OCI-M2 (cell line): ENCODE measurements around the gene ZMPSTE24.

Source experiments
- DNase-seq: peaks from one replicate; lab custom pipeline; 2025; ENCODE audit not compliant: unreplicated experiment; lab: John Stamatoyannopoulos, UW

The ZMPSTE24 gene

DNA sequence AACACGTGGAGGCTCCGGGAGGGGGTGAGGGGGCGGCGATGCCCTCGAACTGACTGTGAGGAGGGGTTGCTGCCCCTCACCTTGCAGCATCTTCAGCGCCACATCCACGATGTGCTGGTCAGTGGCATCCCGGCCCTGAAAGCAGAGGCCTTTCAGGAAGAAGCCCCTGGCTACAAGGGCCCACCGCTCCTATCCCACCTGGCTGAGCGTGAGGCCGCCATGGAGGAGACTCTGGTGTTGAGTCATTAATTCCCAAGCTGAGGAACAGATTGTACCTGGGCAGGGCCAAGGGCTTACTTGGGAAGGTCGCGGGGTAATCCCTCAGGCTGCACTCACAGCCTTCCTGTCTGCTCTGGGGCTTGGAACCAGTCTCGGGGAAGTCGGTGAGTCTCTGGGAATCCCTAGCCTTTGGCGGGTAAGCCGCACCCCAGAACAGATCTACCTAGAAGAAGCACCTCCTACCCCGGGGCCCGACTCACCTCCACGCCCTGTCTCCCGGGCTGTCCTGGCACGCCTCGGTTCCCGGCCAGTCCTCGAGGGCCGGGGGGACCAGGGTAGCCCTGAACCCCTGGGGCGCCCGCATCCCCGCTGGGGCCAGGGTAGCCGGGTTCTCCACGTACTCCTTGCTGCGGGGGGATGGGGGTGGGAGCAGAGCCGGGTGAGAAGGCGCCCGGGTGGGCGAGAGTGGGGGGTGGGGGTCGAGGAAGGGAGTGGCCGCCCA is 45.2 kb downstream of the ZMPSTE24 start:
- DNase-seq, result no peak

GRCh38 chr1:40303790-40304189 is 45.8 kb downstream of the ZMPSTE24 start:
- DNase-seq, result no peak

DNA sequence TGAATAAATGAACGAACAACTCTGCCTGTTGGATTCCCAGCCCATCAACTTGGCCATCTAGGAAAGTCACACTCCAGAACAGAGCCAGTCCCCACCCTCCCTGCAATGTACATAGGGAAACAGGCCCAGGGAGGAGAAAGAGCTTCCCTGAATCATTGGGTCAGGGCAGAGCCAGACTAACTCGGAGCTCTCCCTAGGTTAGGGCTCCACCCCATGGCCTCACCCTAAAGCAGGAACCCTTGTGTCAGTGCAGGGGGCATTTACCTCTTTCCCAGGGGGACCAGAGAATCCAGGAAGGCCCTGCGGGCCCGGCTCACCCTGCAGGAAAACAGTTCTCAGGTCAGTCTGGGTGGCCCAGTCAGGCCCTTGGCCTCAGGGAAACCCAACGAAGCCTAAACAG is 47.4 kb downstream of the ZMPSTE24 start:
- DNase-seq, result no peak

DNA sequence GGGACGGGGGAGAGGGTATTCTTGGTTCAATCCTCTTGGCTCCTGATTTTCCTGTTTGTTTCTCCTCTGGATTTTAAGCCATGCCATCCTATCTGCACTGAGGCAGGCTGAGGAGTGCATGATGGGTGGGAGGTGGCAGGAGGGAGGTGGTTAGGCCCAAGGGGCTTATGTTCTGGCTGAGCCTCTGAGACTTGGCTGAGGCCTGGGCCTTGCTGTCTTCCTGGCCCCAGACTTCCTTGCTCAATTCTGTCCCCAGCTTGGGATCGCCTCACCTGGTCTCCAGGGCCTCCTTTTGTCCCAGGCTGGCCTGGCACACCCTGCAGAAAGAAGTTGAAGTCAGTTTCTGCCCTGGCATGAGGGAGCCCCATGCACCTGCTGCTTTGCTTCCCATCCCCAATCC is 47.8 kb downstream of the ZMPSTE24 start:
- DNase-seq, result no peak

DNA sequence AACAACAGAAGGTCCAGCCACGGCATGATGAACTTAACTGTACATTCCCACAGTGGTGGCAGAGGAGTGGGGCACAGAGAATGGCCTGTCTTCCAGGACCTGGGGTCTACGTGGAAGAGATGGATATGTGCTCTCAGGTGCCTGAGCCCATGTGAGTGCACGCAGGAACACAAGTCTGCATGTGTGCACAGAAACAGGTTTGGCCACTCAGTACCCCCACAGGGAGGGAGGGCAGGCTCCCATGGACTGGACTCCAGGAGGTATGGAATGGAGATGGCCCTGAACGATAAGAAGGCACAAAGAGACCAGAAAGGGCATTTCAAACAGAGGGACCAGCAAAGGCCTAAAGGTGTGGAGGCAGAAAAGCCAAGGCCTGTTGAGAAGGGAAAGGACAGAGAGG is 48.3 kb downstream of the ZMPSTE24 start:
- no peak for DNase-seq

DNA sequence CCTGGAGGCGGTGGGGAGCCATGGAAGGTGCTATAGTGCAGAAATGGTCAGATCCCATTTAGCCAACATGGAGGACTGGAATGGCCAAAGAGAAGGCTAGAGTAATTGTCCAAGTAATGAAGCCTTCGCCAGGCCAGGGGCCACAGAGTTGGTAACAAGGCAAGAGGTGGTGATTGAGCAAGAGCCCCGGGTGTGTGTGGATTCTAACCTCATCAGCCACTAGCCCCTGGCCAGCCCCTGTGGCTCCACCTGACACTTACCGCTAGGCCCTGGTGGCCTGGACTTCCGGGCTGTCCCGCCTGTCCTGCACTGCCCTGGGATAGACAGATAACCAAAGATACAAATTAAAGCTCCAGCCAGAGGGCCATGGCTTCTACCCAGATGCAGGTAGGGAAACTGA is 49.1 kb downstream of the ZMPSTE24 start:
- no peak for DNase-seq

DNA sequence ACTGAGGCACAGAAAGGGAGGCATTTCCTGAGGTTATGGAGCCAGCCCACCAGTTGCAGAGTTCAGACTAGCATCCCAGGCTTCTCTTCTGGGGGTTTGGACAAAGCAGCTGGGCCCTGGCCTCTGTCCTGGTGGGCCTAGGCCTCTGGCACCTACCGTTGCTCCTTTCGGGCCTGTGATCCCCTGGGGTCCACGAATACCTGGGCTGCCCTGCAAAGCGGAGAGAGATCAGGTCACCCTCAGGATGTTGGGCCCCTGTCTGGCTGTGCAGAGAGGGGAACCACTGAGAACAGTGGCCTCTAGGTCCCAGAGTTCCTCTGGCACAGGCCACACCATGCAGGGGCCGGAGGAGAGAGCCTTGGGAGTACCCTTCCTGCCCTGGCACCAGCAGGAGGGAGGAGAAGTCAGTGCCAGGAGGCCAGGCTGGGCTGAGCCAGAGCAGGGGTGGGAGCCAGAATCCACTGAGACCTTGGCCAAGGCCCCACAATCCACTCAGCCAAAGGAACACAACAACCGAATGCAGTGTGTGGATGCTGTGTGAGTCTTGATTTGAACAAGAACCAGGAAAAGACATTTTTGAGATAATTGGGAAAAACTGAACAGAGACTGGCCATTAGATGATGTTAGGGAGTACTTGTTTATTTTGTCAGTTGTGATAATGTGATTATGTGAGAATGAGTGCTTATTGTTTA is 50.1 kb downstream of the ZMPSTE24 start:
- no peak for DNase-seq

- no peak for DNase-seq
These were observed 51.5 kb downstream of the ZMPSTE24 start for GRCh38 chr1:40309374-40310128.

DNA sequence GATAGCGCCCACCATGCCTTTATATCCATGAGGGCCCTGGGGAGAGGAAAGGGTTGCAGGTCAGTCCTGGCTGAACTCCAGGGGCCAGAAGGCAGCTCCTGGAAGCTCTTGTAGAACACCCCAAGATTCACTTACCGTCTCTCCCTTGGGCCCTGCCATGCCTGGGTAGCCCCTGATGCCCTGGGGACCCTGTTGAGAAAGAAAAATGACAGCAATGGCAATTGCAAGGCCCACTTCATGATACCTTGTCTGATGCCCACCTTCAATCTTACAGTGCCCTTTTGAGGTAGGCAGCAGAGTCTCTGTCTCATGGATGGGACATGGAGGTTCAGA is 52.1 kb downstream of the ZMPSTE24 start:
- DNase-seq, result no peak

- no peak for DNase-seq
These were observed 53.1 kb downstream of the ZMPSTE24 start for GRCh38 chr1:40310983-40311642.

GRCh38 chr1:40311692-40312091 is 53.7 kb downstream of the ZMPSTE24 start:
- no peak for DNase-seq

- no peak for DNase-seq
These were observed 54.5 kb downstream of the ZMPSTE24 start for GRCh38 chr1:40312238-40313205.

DNA sequence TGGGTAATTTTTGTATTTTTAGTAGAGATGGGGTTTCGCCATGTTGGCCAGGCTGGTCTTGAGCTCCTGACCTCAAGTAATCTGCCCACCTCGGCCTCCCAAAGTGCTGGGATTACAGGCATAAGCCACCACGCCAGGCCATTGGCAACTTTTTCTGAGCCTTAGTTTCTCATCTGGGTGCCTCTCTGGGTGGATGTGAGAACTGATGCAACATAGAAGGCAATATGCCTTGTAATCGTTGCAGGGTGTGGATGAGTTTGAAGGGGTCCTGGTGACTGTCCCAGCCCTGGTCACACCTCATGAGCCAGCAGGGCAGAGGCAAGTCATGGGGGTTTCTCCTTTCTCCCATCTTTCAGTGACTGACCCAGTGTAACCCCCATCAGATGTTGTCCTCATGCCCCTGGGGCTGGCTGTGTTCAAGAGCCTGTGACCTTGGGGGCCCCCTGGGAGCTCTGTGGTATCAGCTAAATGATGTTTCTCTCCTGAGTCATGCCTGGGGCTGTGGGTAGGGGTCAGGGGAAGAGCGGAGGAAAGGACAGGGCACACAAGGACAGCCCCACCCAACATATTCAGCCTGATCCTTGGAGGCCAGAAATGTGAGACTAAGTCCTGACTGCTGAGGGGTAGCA is 55.4 kb downstream of the ZMPSTE24 start:
- DNase-seq, result no peak

DNA sequence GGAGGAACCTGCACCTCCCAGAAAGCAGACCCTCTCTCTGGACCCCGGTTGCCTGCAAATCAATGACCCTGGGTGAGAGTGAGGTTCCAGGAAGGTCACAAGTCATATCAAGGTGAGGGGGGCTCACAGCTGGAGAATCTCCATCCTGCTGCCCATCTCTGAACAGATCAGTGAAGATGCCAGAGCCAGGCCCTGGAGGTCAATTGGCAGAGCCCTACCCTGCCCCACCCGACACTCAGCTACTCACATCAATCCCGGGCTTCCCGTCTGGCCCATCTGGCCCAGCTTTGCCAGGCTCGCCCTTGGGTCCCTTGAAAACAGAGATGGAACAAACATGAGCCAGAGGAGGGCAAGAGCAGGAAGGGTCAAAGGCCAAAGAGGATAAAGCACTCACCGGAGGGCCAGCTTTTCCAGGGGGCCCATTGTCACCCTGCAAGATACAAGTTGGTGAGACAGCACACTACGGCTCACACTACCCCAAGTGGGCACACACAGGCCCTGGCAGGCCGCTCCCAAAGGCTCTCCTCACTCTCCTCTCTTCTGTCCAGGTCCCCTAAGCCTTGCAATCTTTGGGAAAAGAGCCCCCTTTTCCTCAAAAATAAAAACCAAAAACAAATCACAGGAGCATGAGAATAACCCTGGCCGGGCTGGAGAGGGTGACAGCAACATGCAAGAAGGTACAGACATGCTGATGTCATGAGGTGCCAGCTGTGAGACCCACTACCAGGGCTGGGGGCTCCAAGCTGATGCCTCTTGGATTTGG is 56.1 kb downstream of the ZMPSTE24 start:
- DNase-seq, result no peak

GRCh38 chr1:40314721-40315238 is 56.7 kb downstream of the ZMPSTE24 start:
- no peak for DNase-seq

DNA sequence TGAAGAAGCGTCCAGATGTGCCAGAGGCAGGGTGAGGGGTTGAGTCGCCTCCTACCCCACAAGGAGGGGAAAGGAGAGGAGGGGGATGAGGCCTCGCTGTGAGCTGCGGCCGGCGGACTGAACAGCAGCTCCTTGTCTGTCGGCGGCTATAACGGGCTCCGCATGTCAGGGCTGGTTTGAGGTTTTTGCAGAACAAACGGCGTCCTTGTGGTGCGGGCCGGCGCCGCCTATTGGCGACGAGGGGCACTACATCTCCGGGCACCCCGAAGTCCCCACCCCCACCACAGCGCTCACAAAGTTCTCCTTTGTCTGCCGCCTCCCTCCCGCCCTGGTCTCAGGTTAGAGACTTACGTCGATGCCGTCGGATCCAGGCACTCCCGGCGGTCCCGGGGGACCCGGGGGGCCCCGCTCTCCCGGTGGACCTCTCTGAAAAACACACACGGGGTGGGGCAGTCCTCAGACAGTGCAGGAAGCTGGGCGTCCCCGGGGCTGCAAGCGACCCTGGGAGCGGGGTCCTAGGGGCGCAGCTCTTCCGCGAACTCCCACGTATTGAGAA is 57.3 kb downstream of the ZMPSTE24 start:
- DNase-seq, result no peak

DNA sequence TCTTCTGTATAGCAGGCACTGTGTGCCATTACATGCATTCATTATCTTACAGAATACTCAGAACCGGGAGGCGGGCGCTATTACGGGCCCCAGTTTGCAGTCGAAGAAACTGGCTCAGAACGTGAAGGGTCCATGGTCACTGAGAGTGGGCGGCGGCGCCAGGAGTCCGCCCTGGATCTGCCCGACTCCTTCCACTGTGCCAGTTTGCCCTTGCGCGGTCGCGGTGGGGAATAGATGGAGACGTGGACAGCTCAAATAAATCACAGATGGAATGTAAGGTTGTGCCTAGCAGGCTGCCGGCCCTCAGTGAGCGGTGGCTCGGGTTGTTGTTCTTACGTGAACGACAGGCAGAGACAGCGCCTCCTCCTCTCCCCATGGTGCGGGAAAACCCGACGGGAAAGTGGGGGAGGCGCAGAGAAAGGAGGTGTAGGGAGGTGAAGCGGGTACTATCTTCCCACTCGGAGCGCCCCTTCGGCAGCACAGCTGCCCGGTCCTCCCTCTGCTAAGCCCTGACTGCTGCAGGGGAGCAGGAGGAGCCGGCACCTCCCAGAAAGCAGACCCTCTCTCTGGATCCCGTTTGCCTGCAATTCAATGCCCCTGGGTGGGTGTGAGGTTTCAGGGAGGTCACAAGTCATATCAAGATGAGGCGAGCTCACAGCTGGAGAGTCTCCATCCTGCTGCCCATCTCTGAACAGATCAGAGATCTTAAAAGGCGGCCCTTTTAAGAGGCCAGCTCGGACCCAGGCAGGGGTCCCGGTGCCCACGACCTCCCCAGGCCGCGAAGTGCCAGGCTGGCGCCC is 58.0 kb downstream of the ZMPSTE24 start:
- DNase-seq, result no peak
